HepG2 (cell line): ENCODE results near the gene HMGN4. TPM values are rescaled to one million over a fixed set of nuclear protein-coding genes. Genes with fewer than 3 reads are reported as not detected.

Source experiments
- BCL6 ChIP-seq: IDR thresholded peaks from 2 replicates; pipeline ENCODE4 v1.6.1; 2016; ENCODE audit warnings: missing genetic modification reagents, missing compliant biosample characterization
- CEBPB ChIP-seq: IDR thresholded peaks from 2 replicates; pipeline ENCODE4 v1.6.1; 2011; ENCODE audit warnings: low read depth, low read length, improper control_type of control experiment, borderline replicate concordance
- EEA1 ChIP-seq: sonication (generic); formaldehyde crosslinking; IDR thresholded peaks from 2 replicates; pipeline ENCODE4 v1.5.1; 2020; ENCODE audit warnings: mild to moderate bottlenecking, missing genetic modification reagents, borderline replicate concordance
- EP300 ChIP-seq, 3 experiments: sonication (generic) in 1 of 3; formaldehyde crosslinking in 1 of 3; IDR thresholded peaks; 2 replicates each; pipeline versions ENCODE4 v1.5.1 to v1.6.1; 2011 to 2020; ENCODE audit warnings: low read depth in 2 of 3, low read length in 2 of 3, borderline replicate concordance in 1 of 3, improper control_type of control experiment in 1 of 3, mild to moderate bottlenecking in 1 of 3, missing genetic modification reagents in 1 of 3, moderate library complexity in 1 of 3
- GATAD2A ChIP-seq: IDR thresholded peaks from 2 replicates; pipeline ENCODE4 v1.6.1; 2016
- GTF2F1 ChIP-seq: fragments of 150-350 bp; IDR thresholded peaks from 2 replicates; pipeline ENCODE4 v1.6.1; 2014; ENCODE audit warnings: low read length
- HDAC2 ChIP-seq: sonication (generic); formaldehyde crosslinking; IDR thresholded peaks from 2 replicates; pipeline ENCODE4 v1.4.0; 2020; ENCODE audit warnings: missing genetic modification reagents
- HMG20B ChIP-seq: conservative IDR thresholded peaks from 2 replicates; pipeline ENCODE4 v1.6.1; 2016; ENCODE audit warnings: missing genetic modification reagents, missing compliant biosample characterization
- IRF2 ChIP-seq: IDR thresholded peaks from 2 replicates; pipeline ENCODE4 v1.6.1; 2018; ENCODE audit warnings: missing genetic modification reagents, missing compliant biosample characterization
- ISL2 ChIP-seq: sonication (generic); formaldehyde crosslinking; IDR thresholded peaks from 2 replicates; pipeline ENCODE4 v1.5.0; 2020; ENCODE audit warnings: missing genetic modification reagents
- ISX ChIP-seq: sonication (generic); formaldehyde crosslinking; conservative IDR thresholded peaks from 2 replicates; pipeline ENCODE4 v1.5.0; 2020; ENCODE audit warnings: missing genetic modification reagents
- KAT2B ChIP-seq: fragments of 150-350 bp; IDR thresholded peaks from 2 replicates; pipeline ENCODE4 v1.6.1; 2014; ENCODE audit warnings: low read depth, low read length, borderline replicate concordance
- KLF11 ChIP-seq: IDR thresholded peaks from 2 replicates; pipeline ENCODE4 v1.6.1; 2016; ENCODE audit warnings: missing compliant biosample characterization
- MATR3 ChIP-seq: sonication (generic); formaldehyde crosslinking; IDR thresholded peaks from 2 replicates; pipeline ENCODE4 v1.4.0; 2020; ENCODE audit warnings: missing genetic modification reagents
- NFYB ChIP-seq: sonication (generic); formaldehyde crosslinking; IDR thresholded peaks from 2 replicates; pipeline ENCODE4 v1.4.0; 2020; ENCODE audit warnings: missing genetic modification reagents
- NR2F6 ChIP-seq, 2 experiments: IDR thresholded peaks; 2 replicates each; pipeline ENCODE4 v1.6.1; 2016; ENCODE audit warnings: antibody characterized with exemption in 1 of 2, mild to moderate bottlenecking in 1 of 2
- PITX1 ChIP-seq: sonication (generic); formaldehyde crosslinking; IDR thresholded peaks from 2 replicates; pipeline ENCODE4 v1.5.1; 2020; ENCODE audit warnings: mild to moderate bottlenecking, missing genetic modification reagents
- RCOR2 ChIP-seq: IDR thresholded peaks from 2 replicates; pipeline ENCODE4 v1.6.1; 2016; ENCODE audit warnings: missing biosample characterization, missing genetic modification reagents
- SAP130 ChIP-seq: IDR thresholded peaks from 2 replicates; pipeline ENCODE4 v1.6.1; 2016; ENCODE audit warnings: low read depth
- SETDB1 ChIP-seq: sonication (generic); formaldehyde crosslinking; IDR thresholded peaks from 2 replicates; pipeline ENCODE4 v1.5.1; 2020; ENCODE audit warnings: missing genetic modification reagents, mild to moderate bottlenecking, borderline replicate concordance
- SMARCC2 ChIP-seq: fragments of 450-650 bp; IDR thresholded peaks from 2 replicates; pipeline ENCODE4 v1.6.1; 2017; ENCODE audit warnings: antibody characterized with exemption, mild to moderate bottlenecking
- SOX5 ChIP-seq: IDR thresholded peaks from 2 replicates; pipeline ENCODE4 v1.6.1; 2016; ENCODE audit warnings: borderline replicate concordance
- ZNF20 ChIP-seq: sonication (generic); formaldehyde crosslinking; IDR thresholded peaks from 2 replicates; pipeline ENCODE4 v1.4.0; 2020; ENCODE audit warnings: mild to moderate bottlenecking, moderate library complexity, missing genetic modification reagents
- ZNF367 ChIP-seq: sonication (generic); formaldehyde crosslinking; IDR thresholded peaks from 2 replicates; pipeline ENCODE4 v1.4.0; 2020; ENCODE audit warnings: missing genetic modification reagents, borderline replicate concordance
- ZNF720 ChIP-seq: sonication (generic); formaldehyde crosslinking; IDR thresholded peaks from 2 replicates; pipeline ENCODE4 v1.4.0; 2020; ENCODE audit warnings: missing genetic modification reagents
- ZNF773 ChIP-seq: sonication (generic); formaldehyde crosslinking; IDR thresholded peaks from 2 replicates; pipeline ENCODE4 v1.4.0; 2020; ENCODE audit warnings: missing genetic modification reagents, borderline replicate concordance
- polyA plus RNA-seq, 8 experiments: library from polyadenylated mRNA; depleted of rRNA in 3 of 8; stranded (reverse) in 7 of 8; unstranded in 1 of 8; fragments of >200 nt; fragmentation: Illumina TruSeq in 4 of 8; extraction: Trizol in 4 of 8; gene quantifications; 2 replicates each; pipeline versions ENCODE4 v1.2.1 to v1.2.3, GENCODE V29; 2011 to 2016; ENCODE audit warnings: low read depth in 4 of 8, missing spikeins in 1 of 8, mixed read lengths in 1 of 8; ENCODE audit not compliant: insufficient read depth in 1 of 8
- total RNA-seq, 5 experiments: library from RNA; depleted of rRNA; stranded (reverse); fragments of >200 nt; fragmentation: Illumina TruSeq; extraction: Trizol; gene quantifications; 2 replicates each; pipeline ENCODE4 v1.2.3, GENCODE V29; 2016; ENCODE audit warnings: low read depth in 1 of 5
- TF ChIP-seq, protein P1 (sequence below): sonication (generic); formaldehyde crosslinking; IDR thresholded peaks from 2 replicates; pipeline ENCODE4 v1.4.0; 2020; ENCODE audit warnings: missing genetic modification reagents, mild to moderate bottlenecking, borderline replicate concordance
- TF ChIP-seq, protein P2 (sequence below): sonication (generic); formaldehyde crosslinking; IDR thresholded peaks from 2 replicates; pipeline ENCODE4 v1.5.0; 2020; ENCODE audit warnings: missing genetic modification reagents
- TF ChIP-seq, protein P3 (sequence below): IDR thresholded peaks from 2 replicates; pipeline ENCODE4 v1.6.1; 2016; ENCODE audit warnings: missing genetic modification reagents, missing compliant biosample characterization
- TF ChIP-seq, protein P4 (sequence below): fragments of 450-650 bp; IDR thresholded peaks from 2 replicates; pipeline ENCODE4 v1.6.1; 2017

HMGN4 gene
- total and polyA plus RNA-seq, 2 of the 13 experiments (the other 11 are each of a cell fraction or from before 2014, with no cell fraction given): 39.9 to 52.1 TPM

DNA sequence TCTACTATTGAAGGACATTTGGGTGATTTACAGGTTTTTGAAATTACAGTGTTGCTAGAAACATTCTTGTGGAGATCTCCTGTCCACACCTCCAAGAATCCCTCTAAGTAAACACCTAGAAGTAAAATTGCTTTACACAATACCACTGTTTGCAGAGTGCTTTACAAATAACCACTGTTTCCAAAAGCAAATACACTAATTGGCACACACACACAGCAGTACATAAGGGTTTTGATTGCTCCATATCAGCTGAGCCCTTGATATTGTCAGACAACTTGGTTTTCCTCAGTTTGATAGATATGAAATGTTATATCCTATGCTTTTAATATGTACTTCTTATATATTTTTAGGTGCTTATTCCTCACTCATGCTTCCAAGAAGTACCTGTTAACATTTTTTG is 6.3 kb downstream of the HMGN4 start (continued):
- TF ChIP-seq, protein P1, sequence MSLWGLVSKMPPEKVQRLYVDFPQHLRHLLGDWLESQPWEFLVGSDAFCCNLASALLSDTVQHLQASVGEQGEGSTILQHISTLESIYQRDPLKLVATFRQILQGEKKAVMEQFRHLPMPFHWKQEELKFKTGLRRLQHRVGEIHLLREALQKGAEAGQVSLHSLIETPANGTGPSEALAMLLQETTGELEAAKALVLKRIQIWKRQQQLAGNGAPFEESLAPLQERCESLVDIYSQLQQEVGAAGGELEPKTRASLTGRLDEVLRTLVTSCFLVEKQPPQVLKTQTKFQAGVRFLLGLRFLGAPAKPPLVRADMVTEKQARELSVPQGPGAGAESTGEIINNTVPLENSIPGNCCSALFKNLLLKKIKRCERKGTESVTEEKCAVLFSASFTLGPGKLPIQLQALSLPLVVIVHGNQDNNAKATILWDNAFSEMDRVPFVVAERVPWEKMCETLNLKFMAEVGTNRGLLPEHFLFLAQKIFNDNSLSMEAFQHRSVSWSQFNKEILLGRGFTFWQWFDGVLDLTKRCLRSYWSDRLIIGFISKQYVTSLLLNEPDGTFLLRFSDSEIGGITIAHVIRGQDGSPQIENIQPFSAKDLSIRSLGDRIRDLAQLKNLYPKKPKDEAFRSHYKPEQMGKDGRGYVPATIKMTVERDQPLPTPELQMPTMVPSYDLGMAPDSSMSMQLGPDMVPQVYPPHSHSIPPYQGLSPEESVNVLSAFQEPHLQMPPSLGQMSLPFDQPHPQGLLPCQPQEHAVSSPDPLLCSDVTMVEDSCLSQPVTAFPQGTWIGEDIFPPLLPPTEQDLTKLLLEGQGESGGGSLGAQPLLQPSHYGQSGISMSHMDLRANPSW: no peak
- TF ChIP-seq, protein P2, sequence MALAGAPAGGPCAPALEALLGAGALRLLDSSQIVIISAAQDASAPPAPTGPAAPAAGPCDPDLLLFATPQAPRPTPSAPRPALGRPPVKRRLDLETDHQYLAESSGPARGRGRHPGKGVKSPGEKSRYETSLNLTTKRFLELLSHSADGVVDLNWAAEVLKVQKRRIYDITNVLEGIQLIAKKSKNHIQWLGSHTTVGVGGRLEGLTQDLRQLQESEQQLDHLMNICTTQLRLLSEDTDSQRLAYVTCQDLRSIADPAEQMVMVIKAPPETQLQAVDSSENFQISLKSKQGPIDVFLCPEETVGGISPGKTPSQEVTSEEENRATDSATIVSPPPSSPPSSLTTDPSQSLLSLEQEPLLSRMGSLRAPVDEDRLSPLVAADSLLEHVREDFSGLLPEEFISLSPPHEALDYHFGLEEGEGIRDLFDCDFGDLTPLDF (CRISPR knock-in tag): no peak
- TF ChIP-seq SAP130 (CRISPR knock-in tag) (peak; percentile 51), GTF2F1 (no peak), EEA1 (no peak), NFYB (CRISPR knock-in tag) (no peak), SOX5 (CRISPR knock-in tag) (peak; percentile 70), SMARCC2 (no peak), NR2F6 (IDR thresholded peaks at IDR 0.05) (no peak), NR2F6 (CRISPR knock-in tag; IDR thresholded peaks at IDR 0.05) (no peak), HDAC2 (peak; percentile 35; the same call in 1 of the 2 replicates), MATR3 (no peak), HMG20B (CRISPR knock-in tag) (peak; percentile 51; the same call in 1 of the 2 replicates), BCL6 (peak; percentile 91), KLF11 (no peak), ZNF367 (CRISPR knock-in tag) (no peak), ISX (CRISPR knock-in tag) (no peak), GATAD2A (CRISPR knock-in tag) (peak; percentile 89), KAT2B (no peak), PITX1 (CRISPR knock-in tag) (no peak), IRF2 (CRISPR knock-in tag) (no peak), ISL2 (peak; percentile 43; the same call in 1 of the 2 replicates), EP300 (IDR thresholded peaks at IDR 0.05; ENCODE audit: low read depth in 2 of 2, low read length in 2 of 2) (peak; percentile 60 to 71; a peak in 1 of 4 replicates), EP300 (CRISPR knock-in tag; IDR thresholded peaks at IDR 0.05; ENCODE audit: borderline replicate concordance) (no peak), ZNF773 (no peak), RCOR2 (CRISPR knock-in tag) (no peak), ZNF720 (CRISPR knock-in tag) (no peak), SETDB1 (no peak), CEBPB (peak; percentile 76), ZNF20 (CRISPR knock-in tag) (no peak)
- TF ChIP-seq, protein P3, sequence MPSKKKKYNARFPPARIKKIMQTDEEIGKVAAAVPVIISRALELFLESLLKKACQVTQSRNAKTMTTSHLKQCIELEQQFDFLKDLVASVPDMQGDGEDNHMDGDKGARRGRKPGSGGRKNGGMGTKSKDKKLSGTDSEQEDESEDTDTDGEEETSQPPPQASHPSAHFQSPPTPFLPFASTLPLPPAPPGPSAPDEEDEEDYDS (CRISPR knock-in tag): no peak
- TF ChIP-seq, protein P4, sequence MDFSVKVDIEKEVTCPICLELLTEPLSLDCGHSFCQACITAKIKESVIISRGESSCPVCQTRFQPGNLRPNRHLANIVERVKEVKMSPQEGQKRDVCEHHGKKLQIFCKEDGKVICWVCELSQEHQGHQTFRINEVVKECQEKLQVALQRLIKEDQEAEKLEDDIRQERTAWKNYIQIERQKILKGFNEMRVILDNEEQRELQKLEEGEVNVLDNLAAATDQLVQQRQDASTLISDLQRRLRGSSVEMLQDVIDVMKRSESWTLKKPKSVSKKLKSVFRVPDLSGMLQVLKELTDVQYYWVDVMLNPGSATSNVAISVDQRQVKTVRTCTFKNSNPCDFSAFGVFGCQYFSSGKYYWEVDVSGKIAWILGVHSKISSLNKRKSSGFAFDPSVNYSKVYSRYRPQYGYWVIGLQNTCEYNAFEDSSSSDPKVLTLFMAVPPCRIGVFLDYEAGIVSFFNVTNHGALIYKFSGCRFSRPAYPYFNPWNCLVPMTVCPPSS: no peak
